HG03159 (cell line): ENCODE measurements around the gene TRAF2.
A peak's percentile ranks its signal among the peaks of the same experiment; 100 is the strongest.
"Not testable (repeated sequence)": the region's sequence is repeated elsewhere in the genome, so short reads cannot be mapped to it uniquely, and the experiment has no call there.

Source experiments
- ATAC-seq: cut with Tn5 transposase; IDR thresholded peaks from one replicate; pipeline ENCODE4 v1.9.1; 2021; ENCODE audit warnings: mild to moderate bottlenecking, moderate library complexity; ENCODE audit not compliant: unreplicated experiment

The TRAF2 gene, protein sequence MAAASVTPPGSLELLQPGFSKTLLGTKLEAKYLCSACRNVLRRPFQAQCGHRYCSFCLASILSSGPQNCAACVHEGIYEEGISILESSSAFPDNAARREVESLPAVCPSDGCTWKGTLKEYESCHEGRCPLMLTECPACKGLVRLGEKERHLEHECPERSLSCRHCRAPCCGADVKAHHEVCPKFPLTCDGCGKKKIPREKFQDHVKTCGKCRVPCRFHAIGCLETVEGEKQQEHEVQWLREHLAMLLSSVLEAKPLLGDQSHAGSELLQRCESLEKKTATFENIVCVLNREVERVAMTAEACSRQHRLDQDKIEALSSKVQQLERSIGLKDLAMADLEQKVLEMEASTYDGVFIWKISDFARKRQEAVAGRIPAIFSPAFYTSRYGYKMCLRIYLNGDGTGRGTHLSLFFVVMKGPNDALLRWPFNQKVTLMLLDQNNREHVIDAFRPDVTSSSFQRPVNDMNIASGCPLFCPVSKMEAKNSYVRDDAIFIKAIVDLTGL

DNA sequence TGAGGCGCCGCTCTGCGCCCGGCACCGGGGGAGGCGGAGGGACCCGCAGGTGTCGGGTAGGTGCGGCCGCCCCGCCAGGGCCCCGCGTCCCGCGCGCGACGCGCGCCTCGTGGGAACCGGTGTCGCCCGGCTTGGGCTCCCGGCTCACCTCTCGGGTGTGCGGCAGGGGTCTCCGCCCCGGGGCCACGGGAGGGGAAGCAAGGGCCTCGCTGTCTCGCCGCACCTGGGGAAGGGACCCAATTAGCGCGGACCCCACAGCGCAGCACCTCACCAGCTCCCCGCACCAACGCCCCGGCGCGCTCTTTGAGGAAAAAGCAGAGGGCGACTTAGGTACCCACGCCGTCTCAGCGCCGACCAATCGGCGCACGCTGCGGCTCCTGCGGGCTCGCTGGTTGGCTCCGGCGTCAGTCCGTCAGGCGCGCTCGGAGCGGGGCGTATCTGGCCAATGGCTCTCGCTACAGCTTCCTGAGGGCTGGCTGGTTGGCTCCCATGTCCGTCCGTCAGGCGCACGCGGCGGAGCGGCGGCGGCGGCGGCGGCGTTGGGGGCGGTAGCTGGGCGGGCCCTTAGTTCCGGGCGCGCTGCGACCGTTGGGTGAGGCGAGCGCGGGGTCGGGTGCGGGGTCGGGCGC lies at the start of gene TRAF2:
Gene TRAF2, plus strand, starts transcription at position 567 of the 629 bp plus-strand sequence. CDS start 12,225 bp downstream, outside the sequence.
- ATAC-seq: peak; percentile 87

- no peak for ATAC-seq
Observed at GRCh38 chr9:136837146-136837855, 49.0 kb upstream of the TRAF2 start.

GRCh38 chr9:136837856-136838277 lies 48.4 kb upstream of the TRAF2 start:
- not testable (repeated sequence) for ATAC-seq

DNA sequence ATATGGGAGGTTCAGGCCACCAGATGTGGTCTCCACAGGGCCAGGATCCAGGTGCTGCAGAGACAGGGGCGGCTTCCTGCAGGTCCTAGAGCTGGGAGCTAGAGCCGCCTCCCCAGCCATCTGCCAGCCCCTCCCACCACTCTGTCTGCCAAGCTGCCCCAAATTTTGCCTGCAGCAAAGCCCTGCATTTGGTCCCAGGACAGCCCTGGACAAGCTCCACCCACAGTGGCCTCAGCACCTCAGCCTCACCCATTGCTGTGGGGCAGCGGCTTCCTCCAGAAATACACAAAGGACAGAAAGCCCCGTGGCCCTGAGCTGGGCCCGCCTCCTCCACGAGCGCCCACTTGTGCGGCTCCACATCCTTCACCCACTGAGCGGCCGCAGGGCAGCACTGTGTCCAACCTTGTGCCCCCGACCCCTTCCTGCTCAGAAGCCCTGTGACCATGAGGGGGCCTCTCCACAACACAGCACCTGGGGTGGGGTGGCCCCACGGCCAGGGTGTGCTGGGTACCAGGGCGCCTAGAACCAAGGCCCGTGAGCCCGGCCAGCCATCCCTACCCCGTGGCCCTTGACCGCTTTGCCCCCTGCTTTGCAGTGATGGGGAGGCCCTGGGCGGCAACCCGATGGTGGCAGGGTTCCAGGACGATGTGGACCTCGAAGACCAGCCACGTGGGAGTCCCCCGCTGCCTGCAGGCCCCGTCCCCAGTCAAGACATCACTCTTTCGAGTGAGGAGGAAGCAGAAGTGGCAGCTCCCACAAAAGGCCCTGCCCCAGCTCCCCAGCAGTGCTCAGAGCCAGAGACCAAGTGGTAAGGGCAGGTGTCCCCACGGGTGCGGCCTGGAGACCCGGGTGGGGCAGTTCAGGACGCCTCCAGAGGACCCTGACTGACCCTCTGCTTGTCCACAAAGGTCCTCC lies 47.7 kb upstream of the TRAF2 start:
- ATAC-seq: no peak

DNA sequence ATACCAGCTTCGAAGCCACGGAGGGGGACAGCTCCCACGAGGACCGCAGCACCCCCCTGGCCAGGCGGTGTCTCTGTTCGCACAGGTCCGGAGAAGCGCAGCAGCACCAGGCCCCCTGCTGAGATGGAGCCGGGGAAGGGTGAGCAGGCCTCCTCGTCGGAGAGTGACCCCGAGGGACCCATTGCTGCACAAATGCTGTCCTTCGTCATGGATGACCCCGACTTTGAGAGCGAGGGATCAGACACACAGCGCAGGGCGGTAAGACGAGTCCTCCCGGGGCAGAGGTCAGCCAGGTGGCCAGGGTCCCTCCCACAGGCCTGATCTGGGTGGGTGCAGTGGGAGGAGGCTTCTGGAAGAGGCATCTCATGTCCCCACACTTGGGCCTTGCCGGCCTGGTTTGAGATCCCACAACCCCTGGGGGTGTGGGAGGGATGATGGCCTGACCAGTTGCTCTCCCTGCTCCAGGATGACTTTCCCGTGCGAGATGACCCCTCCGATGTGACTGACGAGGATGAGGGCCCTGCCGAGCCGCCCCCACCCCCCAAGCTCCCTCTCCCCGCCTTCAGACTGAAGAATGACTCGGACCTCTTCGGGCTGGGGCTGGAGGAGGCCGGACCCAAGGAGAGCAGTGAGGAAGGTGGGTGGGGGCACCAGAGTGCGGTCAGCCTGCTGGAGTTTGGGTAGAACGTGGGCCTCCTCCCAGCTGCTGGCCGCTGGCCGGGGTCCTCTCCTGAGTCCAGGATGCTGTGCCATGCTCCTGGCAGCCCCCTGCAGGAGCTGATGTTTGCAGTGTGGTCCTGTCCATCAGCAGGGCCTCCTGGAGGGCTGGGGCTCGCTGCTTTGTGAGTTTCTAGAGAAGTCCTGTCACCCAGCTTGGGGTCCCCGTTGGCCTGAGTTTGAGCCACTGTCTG lies 46.8 kb upstream of the TRAF2 start:
- no peak for ATAC-seq

DNA sequence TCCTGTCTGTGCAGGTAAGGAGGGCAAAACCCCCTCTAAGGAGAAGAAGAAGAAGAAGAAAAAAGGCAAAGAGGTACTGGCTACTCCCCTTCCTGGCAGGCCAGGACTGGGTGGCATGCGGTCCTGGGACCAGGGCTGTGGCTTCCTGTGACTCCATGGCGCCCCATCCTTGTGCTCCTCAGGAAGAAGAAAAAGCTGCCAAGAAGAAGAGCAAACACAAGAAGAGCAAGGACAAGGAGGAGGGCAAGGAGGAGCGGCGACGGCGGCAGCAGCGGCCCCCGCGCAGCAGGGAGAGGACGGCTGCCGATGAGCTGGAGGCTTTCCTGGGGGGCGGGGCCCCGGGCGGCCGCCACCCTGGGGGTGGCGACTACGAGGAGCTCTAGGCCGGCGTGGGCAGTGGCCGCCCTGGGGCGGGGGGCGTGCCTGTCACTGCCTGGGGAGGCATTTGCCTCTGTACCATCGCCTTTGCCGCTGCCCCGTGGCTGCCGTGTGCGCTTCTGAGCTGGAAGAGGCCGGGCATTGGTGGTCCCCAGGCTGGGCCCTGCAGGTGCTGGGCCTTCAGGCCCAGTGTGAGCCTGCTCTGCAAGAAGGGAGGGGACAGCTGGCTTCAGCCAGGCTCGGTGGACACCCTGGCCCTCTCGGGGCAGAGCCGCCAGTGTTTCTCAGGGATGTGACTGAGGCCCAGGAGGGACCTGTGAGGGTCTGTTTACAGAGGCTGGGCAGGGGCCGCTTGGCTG lies 46.0 kb upstream of the TRAF2 start:
- ATAC-seq: no peak

- ATAC-seq: no peak
Observed at GRCh38 chr9:136840877-136841645, 45.3 kb upstream of the TRAF2 start.

- ATAC-seq: not testable (repeated sequence)
Observed at GRCh38 chr9:136841646-136842379, 44.5 kb upstream of the TRAF2 start.

GRCh38 chr9:136842380-136842948 lies 43.9 kb upstream of the TRAF2 start, which contains the start of gene AJM1:
Gene AJM1, plus strand, starts transcription at chr9:136842478. Its CDS starts 1,937 bp downstream, at chr9:136844415.
- ATAC-seq: peak; percentile 58

- not testable (repeated sequence) for ATAC-seq
Observed at GRCh38 chr9:136843159-136843800, 43.0 kb upstream of the TRAF2 start.

- not testable (repeated sequence) for ATAC-seq
Observed at GRCh38 chr9:136843801-136844740, 42.2 kb upstream of the TRAF2 start.

GRCh38 chr9:136844761-136845464 lies 41.4 kb upstream of the TRAF2 start:
- no peak for ATAC-seq

- ATAC-seq: no peak
Observed at GRCh38 chr9:136845465-136846260, 40.7 kb upstream of the TRAF2 start.
